Mesenchymal stem cell (in vitro differentiated cells and primary cell): ENCODE measurements around the gene FSTL3.
A peak's percentile ranks its signal among the peaks of the same experiment; 100 is the strongest.

ENCODE experiments used
- DNase-seq: peaks from one replicate; pipeline ENCODE4 v3.0.0-alpha.2; 2013
- H2AFZ ChIP-seq: one replicate; pipeline ENCODE4 v1.6.1; 2013; ENCODE audit warnings: low read depth, mild to moderate bottlenecking, control low read depth, inconsistent platforms, low read length, moderate library complexity
- H2AK5ac ChIP-seq: 2 replicates; pipeline ENCODE4 v1.6.1; 2013; ENCODE audit warnings: low read length, moderate library complexity, mild to moderate bottlenecking, inconsistent platforms; ENCODE audit not compliant: severe bottlenecking
- H2BK120ac ChIP-seq: one replicate; pipeline ENCODE4 v1.6.1; 2013; ENCODE audit warnings: low read depth, mild to moderate bottlenecking, inconsistent platforms, low read length, moderate library complexity
- H2BK12ac ChIP-seq, 2 experiments: one replicate each; pipeline ENCODE4 v1.6.1; 2013; ENCODE audit warnings: inconsistent platforms in 2 of 2, low read length in 2 of 2, mild to moderate bottlenecking in 2 of 2, moderate library complexity in 2 of 2, control low read depth in 1 of 2
- H2BK15ac ChIP-seq: one replicate; pipeline ENCODE4 v1.6.1; 2013; ENCODE audit warnings: mild to moderate bottlenecking, low read depth, inconsistent platforms; ENCODE audit not compliant: poor library complexity, severe bottlenecking
- H2BK5ac ChIP-seq: 2 replicates; pipeline ENCODE4 v1.6.1; 2013; ENCODE audit warnings: low read depth, mild to moderate bottlenecking, low read length, control low read depth, inconsistent platforms; ENCODE audit not compliant: poor library complexity, severe bottlenecking
- H3K14ac ChIP-seq, 2 experiments: one replicate each; pipeline ENCODE4 v1.6.1; 2013; ENCODE audit warnings: inconsistent platforms in 2 of 2, low read length in 2 of 2, control low read depth in 1 of 2, mild to moderate bottlenecking in 1 of 2, moderate library complexity in 1 of 2
- H3K18ac ChIP-seq, 2 experiments: one replicate each; pipeline ENCODE4 v1.6.1; 2013; ENCODE audit warnings: inconsistent platforms in 2 of 2, low read length in 2 of 2, control low read depth in 1 of 2, low read depth in 1 of 2, mild to moderate bottlenecking in 1 of 2
- H3K23ac ChIP-seq, 2 experiments: one replicate each; pipeline ENCODE4 v1.6.1; 2013; ENCODE audit warnings: inconsistent platforms in 2 of 2, low read length in 2 of 2, mild to moderate bottlenecking in 2 of 2, moderate library complexity in 2 of 2, control low read depth in 1 of 2
- H3K27ac ChIP-seq: 2 replicates; pipeline ENCODE4 v1.5.1; 2013; ENCODE audit warnings: mild to moderate bottlenecking, moderate library complexity, low read length, control low read depth, inconsistent platforms; ENCODE audit not compliant: poor library complexity, severe bottlenecking
- H3K27me3 ChIP-seq, 2 experiments: 2 replicates each; pipeline versions ENCODE4 v1.6.1 to v1.7.0; 2013; ENCODE audit warnings: low read length in 2 of 2, mild to moderate bottlenecking in 2 of 2, moderate library complexity in 2 of 2, control low read depth in 1 of 2, inconsistent platforms in 1 of 2; ENCODE audit not compliant: control insufficient read depth in 1 of 2, insufficient read depth in 1 of 2
- H3K36me3 ChIP-seq, 2 experiments: 2 replicates each; pipeline versions ENCODE4 v1.6.1 to v1.7.0; 2013; ENCODE audit warnings: low read length in 2 of 2, control low read depth in 1 of 2, inconsistent platforms in 1 of 2, low read depth in 1 of 2, mild to moderate bottlenecking in 1 of 2; ENCODE audit not compliant: insufficient read depth in 2 of 2, control insufficient read depth in 1 of 2
- H3K4ac ChIP-seq, 2 experiments: one replicate each; pipeline ENCODE4 v1.6.1; 2013; ENCODE audit warnings: inconsistent platforms in 2 of 2, low read length in 2 of 2, mild to moderate bottlenecking in 2 of 2, moderate library complexity in 2 of 2, control low read depth in 1 of 2, low read depth in 1 of 2
- H3K4me1 ChIP-seq: 2 replicates; pipeline ENCODE4 v1.6.1; 2013; ENCODE audit warnings: low read depth, low read length, control low read depth; ENCODE audit not compliant: control insufficient read depth, insufficient read depth
- H3K4me2 ChIP-seq: 2 replicates; pipeline ENCODE4 v1.6.1; 2013; ENCODE audit warnings: low read length, mild to moderate bottlenecking, inconsistent platforms; ENCODE audit not compliant: poor library complexity, severe bottlenecking
- H3K4me3 ChIP-seq, 2 experiments: 2 replicates each; pipeline versions ENCODE4 v1.5.1 to v1.7.0; 2013; ENCODE audit warnings: low read length in 2 of 2, mild to moderate bottlenecking in 2 of 2, control low read depth in 1 of 2, low read depth in 1 of 2; ENCODE audit not compliant: insufficient read depth in 1 of 2
- H3K79me1 ChIP-seq: replicated peaks from 2 replicates; pipeline ENCODE4 v1.6.1; 2013; ENCODE audit warnings: mild to moderate bottlenecking, control low read depth, low read length, inconsistent platforms; ENCODE audit not compliant: poor library complexity, severe bottlenecking
- H3K9ac ChIP-seq: 2 replicates; pipeline ENCODE4 v1.7.0; 2013; ENCODE audit warnings: mild to moderate bottlenecking, low read length, moderate library complexity
- H3K9me3 ChIP-seq: 2 replicates; pipeline ENCODE4 v1.7.0; 2013; ENCODE audit warnings: mild to moderate bottlenecking, low read length; ENCODE audit not compliant: control insufficient read depth
- H4K8ac ChIP-seq: one replicate; pipeline ENCODE4 v1.6.1; 2013; ENCODE audit warnings: inconsistent platforms, mild to moderate bottlenecking, low read length, moderate library complexity
- H4K91ac ChIP-seq: one replicate; pipeline ENCODE4 v1.6.1; 2013; ENCODE audit warnings: mild to moderate bottlenecking, low read length, inconsistent platforms
- WGBS: methylation state at CpG from one replicate; pipeline ENCODE4 v1.1.7; 2013; ENCODE audit warnings: mixed read lengths; 5-methylcytosine and 5-hydroxymethylcytosine counted together

The FSTL3 gene

GRCh38 chr19:729965-730668, 53.9 kb downstream of the FSTL3 start:
- DNase-seq: no peak
- H3K9ac ChIP-seq: no peak overlapping the region

DNA sequence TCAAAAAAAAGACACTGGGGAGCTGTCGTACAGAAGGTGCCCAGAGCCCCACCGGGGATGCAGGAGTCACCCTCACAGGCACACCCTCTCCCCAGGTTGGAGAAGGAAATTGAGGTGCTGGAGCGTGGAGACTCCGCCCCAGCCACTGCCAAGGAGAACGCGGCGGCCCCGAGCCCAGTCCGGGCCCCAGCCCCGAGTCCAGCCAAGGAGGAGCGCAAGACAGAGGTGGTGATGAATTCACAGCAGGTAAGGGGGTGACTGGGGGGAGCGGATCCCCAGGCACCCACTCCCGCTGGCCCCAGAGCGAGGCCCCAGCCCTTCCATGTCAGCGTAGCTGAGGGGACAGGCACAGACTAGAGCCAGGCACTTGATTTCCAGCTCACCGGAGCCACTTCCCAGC, 54.8 kb downstream of the FSTL3 start:
- no peak overlapping the region for H2BK120ac ChIP-seq
- no peak overlapping the region for H2AFZ ChIP-seq
- no peak overlapping the region for H4K8ac ChIP-seq
- H2BK12ac ChIP-seq: no peak overlapping the region
- H3K27me3 ChIP-seq: no peaks in the 10 kb centered on the region
- no peak overlapping the region for H3K23ac ChIP-seq
- no peaks in the 10 kb centered on the region for H3K79me1 ChIP-seq
- peaks cover 12% of the 10 kb centered on the region for H3K4me1 ChIP-seq
- H2AK5ac ChIP-seq: no peak overlapping the region
- H3K4me3 ChIP-seq: no peak overlapping the region
- H3K27ac ChIP-seq: no peak overlapping the region
- no peak overlapping the region for H2BK5ac ChIP-seq
- H3K4ac ChIP-seq: no peak overlapping the region
- H3K4me2 ChIP-seq: no peak overlapping the region
- H3K36me3 ChIP-seq: peaks cover 13 to 47% of the 10 kb centered on the region in 2 experiments
- 90% methylated on average over 14 of the region's 16 CpGs for WGBS
- H4K91ac ChIP-seq: no peak overlapping the region
- DNase-seq: no peak
- H3K9me3 ChIP-seq: no peaks in the 10 kb centered on the region
- no peak overlapping the region for H3K9ac ChIP-seq
- no peak overlapping the region for H3K14ac ChIP-seq
- no peak overlapping the region for H3K18ac ChIP-seq
- no peak overlapping the region for H2BK15ac ChIP-seq

More at GRCh38 chr19:729965-730668, 53.9 kb downstream of the FSTL3 start:
- no peaks in the 10 kb centered on the region for H3K27me3 ChIP-seq
- H2AFZ ChIP-seq: no peak overlapping the region
- H3K14ac ChIP-seq: no peak overlapping the region
- no peak overlapping the region for H3K27ac ChIP-seq
- no peaks in the 10 kb centered on the region for H3K9me3 ChIP-seq
- no peak overlapping the region for H3K18ac ChIP-seq
- H2BK15ac ChIP-seq: no peak overlapping the region
- H3K4ac ChIP-seq: no peak overlapping the region
- 84% methylated on average over 14 of the region's 14 CpGs for WGBS
- H2AK5ac ChIP-seq: no peak overlapping the region
- H3K23ac ChIP-seq: no peak overlapping the region
- no peak overlapping the region for H2BK12ac ChIP-seq
- H4K91ac ChIP-seq: no peak overlapping the region
- no peak overlapping the region for H2BK5ac ChIP-seq
- H4K8ac ChIP-seq: no peak overlapping the region
- peaks cover 8% of the 10 kb centered on the region for H3K4me1 ChIP-seq
- peaks cover 5% of the 10 kb centered on the region for H3K79me1 ChIP-seq
- H3K4me3 ChIP-seq: no peak overlapping the region
- no peak overlapping the region for H2BK120ac ChIP-seq
- H3K36me3 ChIP-seq: peaks cover 13 to 46% of the 10 kb centered on the region in 2 experiments
- H3K4me2 ChIP-seq: no peak overlapping the region

- no peak overlapping the region for H3K4me3 ChIP-seq
- H3K9ac ChIP-seq: no peak overlapping the region
- H3K36me3 ChIP-seq: peaks cover 15 to 44% of the 10 kb centered on the region in 2 experiments
- no peak overlapping the region for H2BK5ac ChIP-seq
- H3K23ac ChIP-seq: no peak overlapping the region
- no peak overlapping the region for H3K4me2 ChIP-seq
- H4K91ac ChIP-seq: peak overlapping the region; percentile 55
- no peak overlapping the region for H4K8ac ChIP-seq
- H2BK120ac ChIP-seq: no peak overlapping the region
- DNase-seq: no peak
- no peak overlapping the region for H2BK12ac ChIP-seq
- no peak overlapping the region for H3K14ac ChIP-seq
- H3K4ac ChIP-seq: no peak overlapping the region
- no peak overlapping the region for H3K18ac ChIP-seq
- no peaks in the 10 kb centered on the region for H3K9me3 ChIP-seq
- H3K79me1 ChIP-seq: no peaks in the 10 kb centered on the region
- no peak overlapping the region for H3K27ac ChIP-seq
- no peaks in the 10 kb centered on the region for H3K27me3 ChIP-seq
- H2AFZ ChIP-seq: no peak overlapping the region
- H3K4me1 ChIP-seq: peaks cover 10% of the 10 kb centered on the region
- WGBS: 89% methylated on average over 24 of the region's 24 CpGs
- no peak overlapping the region for H2AK5ac ChIP-seq
- no peak overlapping the region for H2BK15ac ChIP-seq
These were observed 56.2 kb downstream of the FSTL3 start for GRCh38 chr19:732148-733069.
